GM18858 (cell line): ENCODE measurements around the gene CDC42BPA.
"Not testable (repeated sequence)": the region's sequence is repeated elsewhere in the genome, so short reads cannot be mapped to it uniquely, and the experiment has no call there.

ENCODE experiments used
- ATAC-seq: cut with Tn5 transposase; IDR thresholded peaks from one replicate; pipeline ENCODE4 v1.9.1; 2021; ENCODE audit not compliant: unreplicated experiment

CDC42BPA gene

DNA sequence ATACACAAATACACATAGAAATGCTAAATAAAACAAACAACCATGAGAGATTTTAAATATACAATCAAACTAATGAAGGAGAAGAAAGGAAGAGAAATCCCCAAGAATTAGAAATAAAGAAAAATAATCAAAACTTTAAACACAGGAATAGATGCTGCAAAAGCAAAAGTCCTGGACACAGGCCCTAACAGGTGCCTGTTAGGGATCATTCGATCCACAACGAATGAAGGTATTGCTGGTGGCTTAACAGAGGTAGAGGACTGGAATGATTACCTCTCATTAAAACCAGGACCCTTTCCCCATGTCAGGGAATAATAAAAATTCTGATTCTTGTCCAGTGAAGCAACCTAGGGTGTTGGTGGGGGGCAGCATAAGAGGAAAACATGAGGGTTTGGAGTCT lies 56.8 kb downstream of the CDC42BPA start:
- ATAC-seq: no peak

- no peak for ATAC-seq
Observed at GRCh38 chr1:227260433-227260832, 57.9 kb downstream of the CDC42BPA start.

DNA sequence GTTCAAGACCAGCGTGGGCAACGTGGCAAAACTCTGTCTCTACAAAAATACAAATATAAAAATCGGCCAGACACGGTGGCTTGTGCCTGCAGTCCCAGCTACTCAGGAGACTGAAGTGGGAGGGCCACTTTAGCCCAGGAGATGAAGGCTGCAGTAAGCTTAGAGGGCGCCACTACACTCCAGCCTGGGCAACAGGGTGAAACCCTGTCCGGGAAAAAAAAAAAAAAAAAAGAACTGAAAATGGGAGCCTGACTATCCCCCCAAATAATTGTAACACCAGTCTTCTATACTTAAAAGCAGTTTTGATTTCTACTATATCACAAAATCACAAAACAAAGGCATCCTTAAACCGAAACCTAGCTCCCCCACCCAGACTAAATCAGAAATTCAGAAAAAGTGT lies 60.3 kb downstream of the CDC42BPA start:
- no peak for ATAC-seq

DNA sequence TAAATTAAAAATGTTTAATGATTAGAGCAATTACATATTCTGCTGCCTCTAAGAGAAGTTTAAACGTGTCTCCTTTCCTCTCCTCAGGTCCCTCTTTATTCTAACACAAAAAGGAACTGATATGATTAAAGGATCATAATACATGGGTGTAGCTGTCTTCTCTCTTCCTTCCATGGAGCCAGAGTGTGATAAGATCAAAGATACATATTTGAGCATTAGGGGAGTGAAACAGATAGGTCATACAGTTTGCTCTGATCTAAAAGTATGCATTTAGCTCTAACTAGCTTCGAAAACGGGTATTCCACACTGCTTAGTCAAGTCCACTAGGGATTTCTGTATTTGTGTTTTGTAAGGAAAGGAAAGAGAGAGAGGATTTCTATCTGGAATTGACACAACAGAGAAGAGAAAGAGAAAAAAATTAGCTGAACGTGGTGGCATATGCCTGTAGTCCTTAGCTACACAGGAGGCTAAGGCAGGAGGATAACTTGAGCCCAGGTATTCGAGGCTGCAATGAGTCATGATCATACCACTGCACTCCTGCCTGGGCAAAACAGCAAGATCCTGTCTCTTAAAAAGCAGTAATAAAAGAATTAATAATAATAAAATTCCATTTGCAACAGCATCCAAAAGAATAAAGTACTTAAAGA lies 63.1 kb downstream of the CDC42BPA start:
- no peak for ATAC-seq

GRCh38 chr1:227253065-227253464 lies 65.2 kb downstream of the CDC42BPA start:
- no peak for ATAC-seq

DNA sequence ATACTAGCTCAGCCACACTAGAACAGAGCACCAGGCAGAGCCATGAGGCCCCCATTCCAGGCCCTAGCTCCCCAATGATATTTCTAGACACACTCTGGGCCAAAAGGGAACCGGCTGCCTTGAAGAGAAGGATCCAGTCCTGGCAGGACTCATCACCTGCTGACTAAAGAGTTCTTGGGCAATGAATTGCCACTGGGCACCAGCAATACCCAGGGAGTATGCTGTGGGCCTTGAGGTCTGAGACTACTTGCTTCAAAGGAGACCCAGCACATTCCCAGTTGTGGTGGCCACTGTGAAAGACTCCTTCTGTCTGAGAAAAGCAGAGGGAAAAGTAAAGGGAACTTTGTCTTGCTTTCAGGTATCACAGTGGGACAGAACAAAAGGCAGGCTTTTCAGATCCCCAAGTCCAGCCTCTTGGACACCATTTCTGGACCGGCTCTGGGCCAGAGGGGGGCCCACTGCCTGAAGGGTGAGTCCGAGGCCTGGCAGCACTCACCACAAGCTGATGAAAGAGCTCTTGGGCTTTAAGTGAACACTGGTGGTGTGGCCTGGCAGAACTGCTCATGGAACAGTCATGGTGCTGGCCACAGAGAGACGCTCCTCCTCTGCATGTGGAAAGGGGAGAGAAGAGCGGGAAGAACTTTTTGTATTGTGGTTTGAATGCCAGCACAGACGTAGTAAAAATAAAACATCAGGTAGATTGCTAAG lies 72.5 kb downstream of the CDC42BPA start:
- no peak for ATAC-seq

GRCh38 chr1:227244339-227245118 lies 73.8 kb downstream of the CDC42BPA start:
- no peak for ATAC-seq

- no peak for ATAC-seq
Observed at GRCh38 chr1:227242811-227243682, 75.2 kb downstream of the CDC42BPA start.

- no peak for ATAC-seq
Observed at GRCh38 chr1:227240983-227241382, 77.3 kb downstream of the CDC42BPA start.

- ATAC-seq: no peak
Observed at GRCh38 chr1:227234998-227235405, 83.3 kb downstream of the CDC42BPA start.

- not testable (repeated sequence) for ATAC-seq
Observed at GRCh38 chr1:227231128-227231527, 87.2 kb downstream of the CDC42BPA start.

GRCh38 chr1:227228201-227228600 lies 90.1 kb downstream of the CDC42BPA start:
- no peak for ATAC-seq

- ATAC-seq: no peak
Observed at GRCh38 chr1:227227761-227228160, 90.5 kb downstream of the CDC42BPA start.

GRCh38 chr1:227225715-227226346 lies 92.5 kb downstream of the CDC42BPA start:
- no peak for ATAC-seq

- no peak for ATAC-seq
Observed at GRCh38 chr1:227223171-227223806, 95.0 kb downstream of the CDC42BPA start.

DNA sequence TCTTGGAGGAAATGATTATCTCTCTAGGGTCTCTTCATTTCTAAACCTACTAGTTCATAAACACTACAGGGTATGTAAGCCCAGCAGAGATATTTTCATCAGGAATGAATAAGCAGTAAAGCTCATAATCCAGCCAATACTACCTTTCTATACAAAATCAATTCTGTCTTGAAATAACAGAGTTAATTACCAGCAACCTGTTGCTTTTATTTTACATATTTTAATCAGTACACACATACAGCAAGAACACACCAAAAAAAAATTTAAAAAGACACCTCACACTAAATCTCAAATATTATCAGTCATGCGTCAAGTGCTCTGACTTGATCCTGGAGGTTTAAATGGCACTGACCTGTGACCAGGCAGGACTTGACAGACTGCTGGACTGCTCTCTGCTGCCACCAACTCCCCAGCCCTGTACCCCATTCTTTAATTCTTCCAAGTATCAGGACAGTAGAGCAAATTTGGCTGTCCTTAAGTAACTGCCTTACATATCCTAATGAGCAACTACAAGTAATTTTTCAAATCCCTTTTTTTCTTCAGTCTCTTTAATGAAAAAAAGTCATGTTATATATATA lies 98.5 kb downstream of the CDC42BPA start:
- no peak for ATAC-seq

DNA sequence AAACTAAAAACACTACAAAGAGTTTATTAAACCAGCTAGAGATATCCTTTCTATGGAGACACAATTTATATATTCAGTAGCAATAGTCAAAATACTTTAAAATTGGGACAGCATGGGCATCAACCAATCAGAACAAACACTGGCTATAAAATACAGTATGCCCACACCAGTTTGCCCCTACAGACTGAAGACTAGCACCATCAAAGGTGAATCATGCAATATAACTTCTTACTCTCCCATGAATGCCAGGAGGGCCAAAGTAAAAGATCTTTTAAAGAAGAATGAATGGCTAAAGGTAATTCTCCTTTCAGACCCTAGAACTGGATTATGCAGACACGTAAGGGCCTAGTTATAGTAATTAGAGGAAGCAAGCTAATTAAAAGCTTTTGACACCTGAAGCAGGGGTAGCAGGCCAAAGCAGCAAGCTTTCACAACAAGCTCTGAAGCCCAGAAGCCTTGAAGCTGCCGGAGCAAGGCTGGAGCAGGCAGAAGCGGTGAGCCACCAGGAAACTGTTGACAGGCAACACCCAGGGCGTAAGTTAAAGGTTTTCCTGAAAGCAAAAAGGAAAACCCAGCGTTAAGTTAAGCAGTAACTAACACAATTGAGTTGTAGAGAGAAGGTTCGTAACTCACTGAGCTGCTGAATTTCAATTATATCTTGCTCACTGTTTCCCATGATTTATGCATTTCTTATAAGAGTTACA lies 99.3 kb downstream of the CDC42BPA start:
- ATAC-seq: no peak

- ATAC-seq: no peak
Observed at GRCh38 chr1:227215863-227216510, 102.3 kb downstream of the CDC42BPA start.

GRCh38 chr1:227214207-227214606 lies 104.1 kb downstream of the CDC42BPA start:
- no peak for ATAC-seq
